Chondrocyte (in vitro differentiated cells): ENCODE measurements around the gene AGFG2. TPM values are rescaled to one million over a fixed set of nuclear protein-coding genes. Genes with fewer than 3 reads are reported as not detected.
A peak's percentile ranks its signal among the peaks of the same experiment; 100 is the strongest.
"Not testable (repeated sequence)": the region's sequence is repeated elsewhere in the genome, so short reads cannot be mapped to it uniquely, and the experiment has no call there.

Experiments used
- DNase-seq: peaks from one replicate; pipeline ENCODE4 v3.0.0; 2021; ENCODE audit warnings: mixed read lengths, low spot score
- H3K27ac Mint-ChIP-seq: one replicate; pipeline ENCODE4 v1.8.0; 2021; ENCODE audit warnings: mild to moderate bottlenecking, moderate library complexity, mixed read lengths; ENCODE audit not compliant: unreplicated experiment
- H3K27me3 Mint-ChIP-seq: 2 replicates; pipeline ENCODE4 v1.8.0; 2021; ENCODE audit warnings: low read depth, mixed read lengths
- H3K36me3 Mint-ChIP-seq: 2 replicates; pipeline ENCODE4 v1.8.0; 2021; ENCODE audit warnings: low read depth, mixed read lengths
- H3K4me1 Mint-ChIP-seq: 2 replicates; pipeline ENCODE4 v1.8.0; 2021; ENCODE audit warnings: low read depth, mild to moderate bottlenecking, mixed read lengths
- H3K4me3 Mint-ChIP-seq: one replicate; pipeline ENCODE4 v1.8.0; 2021; ENCODE audit warnings: mild to moderate bottlenecking, moderate library complexity, mixed read lengths; ENCODE audit not compliant: unreplicated experiment
- H3K9me3 Mint-ChIP-seq: 2 replicates; pipeline ENCODE4 v1.8.0; 2021; ENCODE audit warnings: low read depth, mixed read lengths
- CTCF ChIP-seq: fragments of 200-600 bp; sonication (generic); IDR thresholded peaks from 2 replicates; pipeline ENCODE4 v1.5.0; 2021; ENCODE audit warnings: antibody characterized with exemption, mild to moderate bottlenecking, moderate library complexity
- total RNA-seq: library from RNA; stranded (reverse); gene quantifications from 3 replicates; pipeline ENCODE4 v1.2.1, GENCODE V29; 2021

The AGFG2 gene
- total RNA-seq, 1 donor from 2014 or later = 8.2 TPM

GRCh38 chr7:100492738-100493475, 46.1 kb upstream of the AGFG2 start:
- no peak overlapping the region for H3K4me3 Mint-ChIP-seq
- no peak for DNase-seq
- no peaks in the 10 kb centered on the region for H3K4me1 Mint-ChIP-seq
- no peaks in the 10 kb centered on the region for H3K36me3 Mint-ChIP-seq
- TF ChIP-seq CTCF = no peak
- peaks cover 3% of the 10 kb centered on the region for H3K27me3 Mint-ChIP-seq
- no peaks in the 10 kb centered on the region for H3K9me3 Mint-ChIP-seq
- H3K27ac Mint-ChIP-seq = no peak overlapping the region

- H3K27me3 Mint-ChIP-seq = peaks cover 3% of the 10 kb centered on the region
- no peak overlapping the region for H3K27ac Mint-ChIP-seq
- peak; percentile 27 for TF ChIP-seq CTCF
- no peaks in the 10 kb centered on the region for H3K4me1 Mint-ChIP-seq
- H3K4me3 Mint-ChIP-seq = peak overlapping the region; percentile 6
- no peaks in the 10 kb centered on the region for H3K9me3 Mint-ChIP-seq
- no peaks in the 10 kb centered on the region for H3K36me3 Mint-ChIP-seq
- DNase-seq = no peak
Measured at GRCh38 chr7:100493476-100494264, 45.3 kb upstream of the AGFG2 start.

GRCh38 chr7:100496509-100496908, 42.5 kb upstream of the AGFG2 start:
- no peak overlapping the region for H3K27ac Mint-ChIP-seq
- H3K36me3 Mint-ChIP-seq = no peaks in the 10 kb centered on the region
- no peak for TF ChIP-seq CTCF
- H3K4me1 Mint-ChIP-seq = no peaks in the 10 kb centered on the region
- no peak overlapping the region for H3K4me3 Mint-ChIP-seq
- H3K27me3 Mint-ChIP-seq = peaks cover 3% of the 10 kb centered on the region
- no peaks in the 10 kb centered on the region for H3K9me3 Mint-ChIP-seq
- DNase-seq = no peak

GRCh38 chr7:100500743-100501142, 38.3 kb upstream of the AGFG2 start:
- not testable (repeated sequence) for H3K9me3 Mint-ChIP-seq, H3K4me3 Mint-ChIP-seq, H3K4me1 Mint-ChIP-seq, H3K27ac Mint-ChIP-seq, DNase-seq, H3K27me3 Mint-ChIP-seq, H3K36me3 Mint-ChIP-seq

GRCh38 chr7:100504031-100504430, 35.0 kb upstream of the AGFG2 start:
- not testable (repeated sequence) for H3K27ac Mint-ChIP-seq, H3K36me3 Mint-ChIP-seq, DNase-seq, H3K4me1 Mint-ChIP-seq, H3K9me3 Mint-ChIP-seq, H3K4me3 Mint-ChIP-seq, H3K27me3 Mint-ChIP-seq

GRCh38 chr7:100504887-100505611, 34.0 kb upstream of the AGFG2 start:
- no peaks in the 10 kb centered on the region for H3K36me3 Mint-ChIP-seq
- H3K4me3 Mint-ChIP-seq = no peak overlapping the region
- DNase-seq = no peak
- TF ChIP-seq CTCF = no peak
- H3K27ac Mint-ChIP-seq = no peak overlapping the region
- H3K4me1 Mint-ChIP-seq = peaks cover 7% of the 10 kb centered on the region
- no peaks in the 10 kb centered on the region for H3K9me3 Mint-ChIP-seq
- H3K27me3 Mint-ChIP-seq = no peaks in the 10 kb centered on the region
